Ovary (tissue), 9 donors: ENCODE measurements around the gene LAMC3. TPM values are rescaled to one million over a fixed set of nuclear protein-coding genes. Genes with fewer than 3 reads are reported as not detected.

Experiments used
- DNase-seq, 5 donors: peaks; one replicate each; pipeline ENCODE4 v3.0.0-alpha.2; 2019 to 2020
- H3K27ac ChIP-seq, 2 donors: fragments of 200-600 bp; one replicate each; pipeline versions ENCODE4 v1.5.1 to v1.8.0; 2019 to 2022
- H3K27me3 ChIP-seq: fragments of 200-600 bp; one replicate; pipeline ENCODE4 v1.8.0; 2022
- H3K36me3 ChIP-seq: fragments of 200-600 bp; sonication (generic); one replicate; pipeline ENCODE4 v1.5.1; 2019
- H3K4me1 ChIP-seq: one replicate; pipeline ENCODE4 v1.8.1; 2013; ENCODE audit warnings: mild to moderate bottlenecking, moderate library complexity; ENCODE audit not compliant: insufficient read depth
- H3K4me3 ChIP-seq: fragments of 200-600 bp; sonication (generic); one replicate; pipeline ENCODE4 v1.5.1; 2017
- H3K9me3 ChIP-seq, 2 donors: fragments of 200-600 bp in 1 of 2; sonication (generic) in 1 of 2; one replicate each; pipeline versions ENCODE4 v1.5.1 to v1.8.1; 2013 to 2019; ENCODE audit warnings: mild to moderate bottlenecking in 1 of 2, moderate library complexity in 1 of 2
- CTCF ChIP-seq, 3 donors: fragments of 450-650 bp in 2 of 3; fragments of 200-600 bp in 1 of 3; IDR thresholded peaks; one replicate each; pipeline versions ENCODE4 v1.5.1 to v1.8.0; 2016 to 2022; ENCODE audit warnings: antibody characterized with exemption in 3 of 3, mild to moderate bottlenecking in 1 of 3
- EP300 ChIP-seq: sonication (generic); formaldehyde crosslinking; IDR thresholded peaks from one replicate; pipeline ENCODE4 v1.6.1; 2017; ENCODE audit warnings: antibody characterized with exemption
- POLR2A ChIP-seq: fragments of 450-650 bp; IDR thresholded peaks from one replicate; pipeline ENCODE4 v1.6.1; 2017; ENCODE audit warnings: antibody characterized with exemption, mild to moderate bottlenecking, moderate library complexity
- WGBS, 3 donors: extraction: QIAGEN DNeasy Blood & Tissue Kit in 1 of 3; methylation state at CpG; one replicate each; pipeline versions ENCODE4 v1.1.5 to v1.1.7; 2013 to 2017; 5-methylcytosine and 5-hydroxymethylcytosine counted together
- intact Hi-C, 4 donors: fragments of 100-400 bp; cut with DNase I; formaldehyde crosslinking; loops; one replicate each; pipeline versions ENCODE4 v1.11.0 to v1.15.1; 2022 to 2023
- polyA plus RNA-seq, 2 donors: library from polyadenylated mRNA; stranded (reverse); fragments of 200-250 nt in 1 of 2; fragments of 350-450 nt in 1 of 2; fragmentation: Illumina TruSeq in 1 of 2; extraction: RNeasy Lipid Tissue Mini Kit (QIAGEN cat#74804) in 1 of 2; gene quantifications; one replicate each; pipeline ENCODE4 v1.2.3, GENCODE V29; 2013 to 2014
- total RNA-seq, 7 donors: library from RNA; depleted of rRNA in 2 of 7; stranded (reverse); fragments of >200 nt in 2 of 7; fragmentation: NEBNext Ultra II Directional in 3 of 7; extraction: Animal tissue kit (Norgen Biotek cat#: 25700) in 3 of 7; gene quantifications; one replicate each; pipeline versions ENCODE4 v1.1.0 to v1.2.4, GENCODE V29; 2016 to 2023
- donor health status: DM: no; HTN: no; CAD: no; lungs with moderate emphysema.
- donor health status: DM: no; HTN: no; CAD: no.
- donor health status: Bipolar disorder and iron deficiency.
- donor health status: DM: yes; HTN: yes; CAD: no.
- donor health status: DM: no; HTN: no; CAD: no.
- donor health status: DM: yes; HTN: yes; CAD: no.

The LAMC3 gene
- total and polyA plus RNA-seq, 9 donors = 0.48 to 5.7 (median 1.8) TPM

GRCh38 chr9:131082774-131083512, 74.0 kb downstream of the LAMC3 start:
- 57 to 75% (median 67%) methylated on average over 10 to 11 of the region's 11 CpGs for WGBS, 3 donors
- intact Hi-C loops = no loop called here
- Histone ChIP-seq H3K9me3 (no peaks in the 10 kb centered on the region), H3K4me3 (no peak overlapping the region), H3K27ac (no peak overlapping the region), H3K36me3 (no peaks in the 10 kb centered on the region), H3K4me1 (no peaks in the 10 kb centered on the region), H3K27me3 (no peaks in the 10 kb centered on the region)
- TF ChIP-seq POLR2A = no peak
- TF ChIP-seq CTCF (IDR thresholded peaks at IDR 0.05) = no peak
- no peak for TF ChIP-seq EP300
- no peak for DNase-seq

GRCh38 chr9:131084661-131085369, 75.8 kb downstream of the LAMC3 start:
- 73 to 81% (median 76%) methylated on average over 8 of the region's 8 CpGs for WGBS, 3 donors
- DNase-seq = no peak
- no peak overlapping the region for H3K27ac ChIP-seq
- no peaks in the 10 kb centered on the region for H3K9me3 ChIP-seq
- H3K36me3 ChIP-seq = no peaks in the 10 kb centered on the region
- intact Hi-C loops = no loop called here
- no peaks in the 10 kb centered on the region for H3K27me3 ChIP-seq
- no peak overlapping the region for H3K4me3 ChIP-seq
- H3K4me1 ChIP-seq = no peaks in the 10 kb centered on the region
- no peak for TF ChIP-seq EP300
- no peak for TF ChIP-seq CTCF (IDR thresholded peaks at IDR 0.05)
- no peak for TF ChIP-seq POLR2A

- 67 to 72% (median 69%) methylated on average over 22 to 23 of the region's 23 CpGs for WGBS, 3 donors
- no peaks in the 10 kb centered on the region for H3K9me3 ChIP-seq
- TF ChIP-seq EP300 (no peak), CTCF (IDR thresholded peaks at IDR 0.05) (no peak), POLR2A (no peak)
- H3K4me3 ChIP-seq = no peak overlapping the region
- no peak for DNase-seq
- H3K27ac ChIP-seq = no peak overlapping the region
- H3K36me3 ChIP-seq = no peaks in the 10 kb centered on the region
- intact Hi-C loops = no loop called here
- H3K27me3 ChIP-seq = no peaks in the 10 kb centered on the region
- no peaks in the 10 kb centered on the region for H3K4me1 ChIP-seq
Observed at GRCh38 chr9:131085370-131086122, 76.6 kb downstream of the LAMC3 start.

GRCh38 chr9:131087354-131087893, 78.5 kb downstream of the LAMC3 start:
- Histone ChIP-seq H3K4me3 (no peak overlapping the region), H3K27ac (no peak overlapping the region), H3K4me1 (no peaks in the 10 kb centered on the region), H3K27me3 (no peaks in the 10 kb centered on the region), H3K36me3 (no peaks in the 10 kb centered on the region), H3K9me3 (no peaks in the 10 kb centered on the region)
- TF ChIP-seq EP300 = no peak
- no peak for TF ChIP-seq CTCF (IDR thresholded peaks at IDR 0.05)
- TF ChIP-seq POLR2A = no peak
- intact Hi-C loops = no loop called here
- WGBS, 3 donors = 82 to 92% (median 87%) methylated on average over 19 of the region's 19 CpGs
- no peak for DNase-seq
